Right kidney (tissue), 9 donors: ENCODE measurements around the gene SYN1.
A peak's percentile ranks its signal among the peaks of the same experiment; 100 is the strongest.
"Not testable (repeated sequence)": the region's sequence is repeated elsewhere in the genome, so short reads cannot be mapped to it uniquely, and the experiment has no call there.

ENCODE experiments used
- DNase-seq: peaks from one replicate; pipeline ENCODE4 v3.0.0-alpha.2; 2016
- long read RNA-seq, 8 donors: transcript quantifications; one replicate each; lab custom pipeline, GENCODE V29; 2026

The SYN1 gene
- long read RNA-seq, donor 1, partial matches to known transcripts = 162 of 162 reads
- long read RNA-seq, donor 1, other reads (novel, unspliced or antisense) = 0 of 162 reads
- long read RNA-seq, donor 2, partial matches to known transcripts = 117 of 117 reads
- long read RNA-seq, donor 2, other reads (novel, unspliced or antisense) = 0 of 117 reads
- long read RNA-seq, donor 3, partial matches to known transcripts = 90 of 90 reads
- long read RNA-seq, donor 3, other reads (novel, unspliced or antisense) = 0 of 90 reads
- long read RNA-seq, donor 4, partial matches to known transcripts = 79 of 158 reads
- long read RNA-seq, donor 4, other reads (novel, unspliced or antisense) = 79 of 158 reads
- long read RNA-seq, donor 5 = 0 reads
- long read RNA-seq, donor 6, partial matches to known transcripts = 29 of 29 reads
- long read RNA-seq, donor 6, other reads (novel, unspliced or antisense) = 0 of 29 reads
- long read RNA-seq, donor 7, partial matches to known transcripts = 307 of 307 reads
- long read RNA-seq, donor 7, other reads (novel, unspliced or antisense) = 0 of 307 reads
- long read RNA-seq, donor 8, partial matches to known transcripts = 133 of 133 reads
- long read RNA-seq, donor 8, other reads (novel, unspliced or antisense) = 0 of 133 reads

DNA sequence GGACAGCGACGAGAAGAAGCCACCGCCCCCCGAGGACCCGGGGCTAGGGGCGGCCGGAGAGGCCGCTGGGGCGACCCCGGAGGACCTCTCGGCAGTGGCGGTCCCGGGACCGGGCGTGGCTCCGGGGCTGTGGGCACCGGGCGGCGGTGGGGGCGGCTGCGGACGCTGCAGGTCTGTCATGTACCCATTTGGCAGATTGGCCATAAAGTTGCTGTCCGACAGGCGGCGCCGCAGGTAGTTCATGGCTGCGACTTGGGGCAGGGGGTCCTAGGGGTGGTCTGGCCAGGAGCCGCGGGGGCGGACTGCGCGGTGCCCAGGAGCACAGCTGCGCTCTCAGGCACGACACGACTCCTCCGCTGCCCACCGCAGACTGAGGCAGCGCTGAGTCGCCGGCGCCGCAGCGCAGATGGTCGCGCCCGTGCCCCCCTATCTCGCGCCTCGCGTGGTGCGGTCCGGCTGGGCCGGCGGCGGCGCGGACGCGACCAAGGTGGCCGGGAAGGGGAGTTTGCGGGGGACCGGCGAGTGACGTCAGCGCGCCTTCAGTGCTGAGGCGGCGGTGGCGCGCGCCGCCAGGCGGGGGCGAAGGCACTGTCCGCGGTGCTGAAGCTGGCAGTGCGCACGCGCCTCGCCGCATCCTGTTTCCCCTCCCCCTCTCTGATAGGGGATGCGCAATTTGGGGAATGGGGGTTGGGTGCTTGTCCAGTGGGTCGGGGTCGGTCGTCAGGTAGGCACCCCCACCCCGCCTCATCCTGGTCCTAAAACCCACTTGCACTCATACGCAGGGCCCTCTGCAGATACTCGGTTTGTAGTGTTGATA is at the start of gene SYN1:
Gene SYN1 (minus strand): TSS at position 372 of the 817 bp plus-strand sequence. CDS start 129 bp downstream, at position 243.
- DNase-seq = peak; percentile 69

- not testable (repeated sequence) for DNase-seq
Measured at GRCh38 chrX:47665797-47666196, 46.1 kb upstream of the SYN1 start.

DNA sequence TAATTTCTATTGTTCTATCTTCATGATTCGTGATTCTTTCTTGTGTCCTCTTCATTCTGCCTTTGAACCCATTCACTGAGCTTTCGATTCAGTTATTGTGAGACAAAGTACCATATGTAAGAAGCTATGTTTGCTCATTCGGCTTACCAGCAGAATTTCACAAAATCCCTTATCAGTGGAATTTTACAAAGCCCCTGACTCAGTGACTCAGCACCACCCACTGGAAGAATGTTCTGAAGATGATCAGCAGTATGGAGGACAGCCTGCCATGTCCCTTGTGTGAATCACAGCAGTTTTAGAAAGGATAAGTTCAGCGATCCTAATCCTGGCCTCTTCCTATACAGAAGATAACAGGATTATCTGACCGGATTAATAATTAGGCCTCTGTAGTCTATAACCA is 45.1 kb upstream of the SYN1 start:
- DNase-seq = no peak

- no peak for DNase-seq
Measured at GRCh38 chrX:47662144-47662657, 42.5 kb upstream of the SYN1 start.

- DNase-seq = no peak
Measured at GRCh38 chrX:47661539-47661938, 41.9 kb upstream of the SYN1 start.

GRCh38 chrX:47659421-47659726 is 39.7 kb upstream of the SYN1 start:
- DNase-seq = no peak

- peak; percentile 87 for DNase-seq
Measured at GRCh38 chrX:47658684-47659420, 39.2 kb upstream of the SYN1 start, which contains the start of gene UXT. UXT (minus strand) TSS chrX:47659180; CDS start chrX:47658927, 253 bp downstream.

- no peak for DNase-seq
Measured at GRCh38 chrX:47658301-47658683, 38.6 kb upstream of the SYN1 start.

DNA sequence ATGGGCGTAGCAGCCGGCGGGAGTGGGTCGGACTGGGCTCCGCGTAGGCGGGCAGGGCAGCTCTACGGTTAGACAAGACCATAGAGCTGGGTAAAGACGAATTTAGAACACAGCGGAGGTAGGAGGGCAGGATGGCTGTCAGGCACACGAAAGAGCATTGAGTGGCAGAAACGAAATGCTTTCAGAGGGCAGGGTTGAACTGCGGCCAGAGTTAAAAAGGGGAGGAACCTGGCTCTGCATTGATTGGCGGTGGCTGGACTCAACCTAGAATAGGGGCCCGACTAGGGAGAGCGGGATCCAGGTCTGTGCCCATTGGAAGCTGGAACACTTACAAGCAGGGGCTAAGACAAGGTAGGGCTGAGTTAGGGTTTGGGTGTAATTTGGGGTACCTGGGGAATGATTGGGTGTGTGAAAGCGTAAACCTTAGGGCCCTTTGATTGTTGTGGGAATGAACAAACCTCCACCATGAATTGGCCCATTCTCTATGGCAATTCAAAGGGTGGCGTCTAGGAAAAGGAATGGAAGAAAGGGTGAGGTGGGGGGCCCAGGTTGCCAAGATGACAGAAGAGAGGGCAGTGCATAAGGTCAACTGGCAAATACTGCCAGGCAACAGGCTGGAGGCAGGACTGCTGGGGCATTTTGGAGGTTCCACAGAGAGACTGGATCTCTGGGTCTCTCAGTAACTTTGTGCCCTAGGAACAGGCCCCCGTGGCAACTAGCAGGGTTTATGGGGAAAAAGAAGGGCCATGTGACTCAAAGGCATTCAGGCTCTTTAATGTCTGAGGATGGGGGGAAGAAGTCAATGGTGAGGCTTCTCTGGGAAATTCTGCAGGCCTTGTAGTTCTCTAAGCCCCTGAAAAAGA is 31.6 kb upstream of the SYN1 start:
- DNase-seq = no peak

GRCh38 chrX:47650164-47651042 is 30.7 kb upstream of the SYN1 start, which contains the start of gene ELK1:
ELK1 (minus strand) TSS chrX:47650563; CDS start chrX:47641441, 9,122 bp downstream.
- DNase-seq = peak; percentile 77

GRCh38 chrX:47649781-47650163 is 30.1 kb upstream of the SYN1 start:
- DNase-seq = no peak

- no peak for DNase-seq
Measured at GRCh38 chrX:47649271-47649670, 29.6 kb upstream of the SYN1 start.

GRCh38 chrX:47648376-47648775 is 28.7 kb upstream of the SYN1 start:
- DNase-seq = no peak

- no peak for DNase-seq
Measured at GRCh38 chrX:47646636-47647035, 27.0 kb upstream of the SYN1 start.

- DNase-seq = no peak
Measured at GRCh38 chrX:47645530-47645929, 25.9 kb upstream of the SYN1 start.

GRCh38 chrX:47644557-47645091 is 25.0 kb upstream of the SYN1 start:
- DNase-seq = no peak

DNA sequence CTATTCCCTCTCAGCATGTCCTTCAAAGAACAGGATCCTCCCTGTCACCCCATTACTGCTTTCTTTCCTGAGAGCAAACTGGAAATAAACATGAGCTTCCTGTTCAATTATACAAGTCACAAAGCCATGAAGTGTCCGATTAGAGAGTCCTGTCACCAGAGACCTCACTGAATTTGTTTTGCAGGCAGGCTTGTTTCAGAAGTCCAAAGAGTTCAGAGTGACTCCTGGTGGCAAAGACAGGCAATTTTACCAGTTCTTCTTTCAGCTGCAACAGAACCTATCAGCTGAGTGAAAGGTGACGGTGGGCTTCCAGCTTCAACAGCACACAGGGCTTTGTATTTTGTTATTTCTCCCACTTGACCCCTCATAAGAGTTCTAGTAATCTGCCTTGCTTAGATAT is 24.3 kb upstream of the SYN1 start:
- no peak for DNase-seq

- DNase-seq = no peak
Measured at GRCh38 chrX:47638816-47639215, 19.2 kb upstream of the SYN1 start.

- no peak for DNase-seq
Measured at GRCh38 chrX:47637546-47638195, 18.0 kb upstream of the SYN1 start.
